ENCODE data around the gene NKIRAS1.

NKIRAS1 gene

GRCh38 chr3:23889950-23890349 lies 26.8 kb downstream of the NKIRAS1 start:
- ATAC-seq: no peak

GRCh38 chr3:23889386-23889785 lies 27.4 kb downstream of the NKIRAS1 start:
- ATAC-seq: no peak
- TF ChIP-seq OSR1 (CRISPR knock-in tag; IDR thresholded peaks at IDR 0.05) (no peak), ZNF70 (CRISPR knock-in tag; IDR thresholded peaks at IDR 0.05) (no peak), BACH2 (CRISPR knock-in tag; IDR thresholded peaks at IDR 0.05; ENCODE audit: borderline replicate concordance) (no peak), CSRNP3 (CRISPR knock-in tag; IDR thresholded peaks at IDR 0.05) (no peak), ZC3H10 (CRISPR knock-in tag; IDR thresholded peaks at IDR 0.05) (no peak)

More at GRCh38 chr3:23889950-23890349, 26.8 kb downstream of the NKIRAS1 start:
- no peak for TF ChIP-seq SNAI2 (CRISPR knock-in tag; IDR thresholded peaks at IDR 0.05)
- no peak for TF ChIP-seq ZNF565 (CRISPR knock-in tag; conservative IDR thresholded peaks at IDR 0.05; ENCODE audit: low read depth)
- TF ChIP-seq PATZ1 (CRISPR knock-in tag; IDR thresholded peaks at IDR 0.05; ENCODE audit: borderline replicate concordance): no peak
- no peak for TF ChIP-seq TOX (CRISPR knock-in tag; IDR thresholded peaks at IDR 0.05; ENCODE audit: borderline replicate concordance)
- TF ChIP-seq ZC3H10 (CRISPR knock-in tag; IDR thresholded peaks at IDR 0.05): no peak

GRCh38 chr3:23888617-23889228 lies 28.1 kb downstream of the NKIRAS1 start:
- TF ChIP-seq ISL1 (CRISPR knock-in tag; IDR thresholded peaks at IDR 0.05) (no peak), ZFP30 (CRISPR knock-in tag; IDR thresholded peaks at IDR 0.05) (no peak), TSHZ2 (CRISPR knock-in tag; IDR thresholded peaks at IDR 0.05) (no peak), ZNF70 (CRISPR knock-in tag; IDR thresholded peaks at IDR 0.05) (no peak), ZNF8 (CRISPR knock-in tag; IDR thresholded peaks at IDR 0.05) (no peak), SNAI2 (CRISPR knock-in tag; IDR thresholded peaks at IDR 0.05) (no peak), PATZ1 (CRISPR knock-in tag; IDR thresholded peaks at IDR 0.05; ENCODE audit: borderline replicate concordance) (no peak), PPARA (CRISPR knock-in tag; IDR thresholded peaks at IDR 0.05; ENCODE audit: borderline replicate concordance) (no peak), CSRNP3 (CRISPR knock-in tag; IDR thresholded peaks at IDR 0.05) (no peak), ARNTL (CRISPR knock-in tag; IDR thresholded peaks at IDR 0.05; ENCODE audit: borderline replicate concordance, low read depth) (no peak), CSDC2 (CRISPR knock-in tag; IDR thresholded peaks at IDR 0.05) (no peak)
- ATAC-seq: 0 out of 3 replicates have a peak, but pooled peaks have one; percentile 44

GRCh38 chr3:23886311-23886710 lies 30.5 kb downstream of the NKIRAS1 start:
- ATAC-seq: no peak
- TF ChIP-seq BACH2 (CRISPR knock-in tag; IDR thresholded peaks at IDR 0.05; ENCODE audit: borderline replicate concordance) (no peak), ISL1 (CRISPR knock-in tag; IDR thresholded peaks at IDR 0.05) (no peak), POU6F1 (CRISPR knock-in tag; IDR thresholded peaks at IDR 0.05; ENCODE audit: borderline replicate concordance, low read depth) (no peak), ZNF70 (CRISPR knock-in tag; IDR thresholded peaks at IDR 0.05) (no peak), ZFP30 (CRISPR knock-in tag; IDR thresholded peaks at IDR 0.05) (no peak), CSRNP3 (CRISPR knock-in tag; IDR thresholded peaks at IDR 0.05) (no peak), RARB (CRISPR knock-in tag; IDR thresholded peaks at IDR 0.05) (no peak), PATZ1 (CRISPR knock-in tag; IDR thresholded peaks at IDR 0.05; ENCODE audit: borderline replicate concordance) (no peak), PPARA (CRISPR knock-in tag; IDR thresholded peaks at IDR 0.05; ENCODE audit: borderline replicate concordance) (no peak), ARNTL (CRISPR knock-in tag; IDR thresholded peaks at IDR 0.05; ENCODE audit: borderline replicate concordance, low read depth) (no peak), CSDC2 (CRISPR knock-in tag; IDR thresholded peaks at IDR 0.05) (no peak)

All from SK-N-SH treated with all-trans-retinoic acid at 6 μM for 48 hours (cell line).